ENCODE measurements around the gene GALNT2.

DNA sequence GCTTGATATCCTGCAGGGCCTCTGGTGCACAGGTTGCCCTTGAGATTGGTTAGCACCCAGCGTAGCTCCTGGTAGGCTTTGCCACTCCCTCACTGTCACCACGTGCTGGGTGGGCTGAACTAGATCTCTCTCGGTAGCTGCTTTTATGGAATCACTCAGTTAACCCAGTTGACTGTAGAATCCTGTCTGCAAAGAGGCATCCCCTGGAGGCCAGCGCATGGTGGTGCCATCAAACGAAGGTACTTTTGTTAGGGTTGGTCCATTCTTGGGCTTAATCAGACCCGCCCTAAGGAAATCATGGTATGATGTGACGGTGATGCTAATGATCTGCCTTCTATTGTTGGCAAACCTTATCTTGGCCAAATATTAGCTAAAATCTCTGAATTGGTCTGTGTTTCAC is 153.4 kb downstream of the GALNT2 start:
- no peak for TF ChIP-seq POLR2AphosphoS5 (IDR thresholded peaks at IDR 0.05; ENCODE audit: low read length)
- TF ChIP-seq EZH2 (IDR thresholded peaks at IDR 0.05; ENCODE audit: borderline replicate concordance, control insufficient read depth, low read depth, low read length) = no peak
- TF ChIP-seq, protein P1, sequence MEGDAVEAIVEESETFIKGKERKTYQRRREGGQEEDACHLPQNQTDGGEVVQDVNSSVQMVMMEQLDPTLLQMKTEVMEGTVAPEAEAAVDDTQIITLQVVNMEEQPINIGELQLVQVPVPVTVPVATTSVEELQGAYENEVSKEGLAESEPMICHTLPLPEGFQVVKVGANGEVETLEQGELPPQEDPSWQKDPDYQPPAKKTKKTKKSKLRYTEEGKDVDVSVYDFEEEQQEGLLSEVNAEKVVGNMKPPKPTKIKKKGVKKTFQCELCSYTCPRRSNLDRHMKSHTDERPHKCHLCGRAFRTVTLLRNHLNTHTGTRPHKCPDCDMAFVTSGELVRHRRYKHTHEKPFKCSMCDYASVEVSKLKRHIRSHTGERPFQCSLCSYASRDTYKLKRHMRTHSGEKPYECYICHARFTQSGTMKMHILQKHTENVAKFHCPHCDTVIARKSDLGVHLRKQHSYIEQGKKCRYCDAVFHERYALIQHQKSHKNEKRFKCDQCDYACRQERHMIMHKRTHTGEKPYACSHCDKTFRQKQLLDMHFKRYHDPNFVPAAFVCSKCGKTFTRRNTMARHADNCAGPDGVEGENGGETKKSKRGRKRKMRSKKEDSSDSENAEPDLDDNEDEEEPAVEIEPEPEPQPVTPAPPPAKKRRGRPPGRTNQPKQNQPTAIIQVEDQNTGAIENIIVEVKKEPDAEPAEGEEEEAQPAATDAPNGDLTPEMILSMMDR (IDR thresholded peaks at IDR 0.05 in 2 of 3, conservative IDR thresholded peaks at IDR 0.05 in 1 of 3; ENCODE audit: control insufficient read depth in 2 of 3, extremely low read depth in 1 of 3, insufficient read depth in 1 of 3, low read depth in 3 of 3, low read length in 3 of 3) = no peak
- TF ChIP-seq RAD21 (IDR thresholded peaks at IDR 0.05; ENCODE audit: insufficient read depth, low read depth, low read length) = no peak
- TF ChIP-seq CEBPB (IDR thresholded peaks at IDR 0.05; ENCODE audit: borderline replicate concordance in 1 of 2, low read depth in 2 of 2, low read length in 2 of 2) = no peak
- TF ChIP-seq MYC (IDR thresholded peaks at IDR 0.05; ENCODE audit: insufficient read depth, insufficient read length, insufficient replicate concordance, low read length, severe bottlenecking) = no peak
- TF ChIP-seq EP300 (IDR thresholded peaks at IDR 0.05; ENCODE audit: borderline replicate concordance in 1 of 2, control insufficient read depth in 1 of 2, low read depth in 2 of 2, low read length in 2 of 2) = no peak
- TF ChIP-seq, protein P2, sequence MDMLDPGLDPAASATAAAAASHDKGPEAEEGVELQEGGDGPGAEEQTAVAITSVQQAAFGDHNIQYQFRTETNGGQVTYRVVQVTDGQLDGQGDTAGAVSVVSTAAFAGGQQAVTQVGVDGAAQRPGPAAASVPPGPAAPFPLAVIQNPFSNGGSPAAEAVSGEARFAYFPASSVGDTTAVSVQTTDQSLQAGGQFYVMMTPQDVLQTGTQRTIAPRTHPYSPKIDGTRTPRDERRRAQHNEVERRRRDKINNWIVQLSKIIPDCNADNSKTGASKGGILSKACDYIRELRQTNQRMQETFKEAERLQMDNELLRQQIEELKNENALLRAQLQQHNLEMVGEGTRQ (IDR thresholded peaks at IDR 0.05; ENCODE audit: borderline replicate concordance, low read depth, low read length) = no peak
- no peak for TF ChIP-seq SP1 (IDR thresholded peaks at IDR 0.05; ENCODE audit: low read depth, low read length)
- TF ChIP-seq NR2F1 (conservative IDR thresholded peaks at IDR 0.05) = no peak
- TF ChIP-seq POLR2A (IDR thresholded peaks at IDR 0.05; ENCODE audit: low read depth, low read length) = no peak
- TF ChIP-seq NFYB (IDR thresholded peaks at IDR 0.05; ENCODE audit: insufficient read depth, low read depth, low read length) = no peak
- no peak for TF ChIP-seq MXI1 (IDR thresholded peaks at IDR 0.05; ENCODE audit: low read depth, low read length)
